ENCODE measurements around the gene CD99L2.

CD99L2 gene

GRCh38 chrX:150752124-150752523 lies 146.3 kb downstream of the CD99L2 start:
- Histone ChIP-seq H3K36me3 (ENCODE audit: control insufficient read depth in 2 of 2, insufficient read depth in 2 of 2, low read length in 2 of 2) (peaks cover 5 to 7% of the 10 kb centered on the region in 2 donors), H3K27ac (ENCODE audit: low read length) (no peak overlapping the region), H3K4me1 (ENCODE audit: control insufficient read depth, insufficient read depth, low read length) (no peaks in the 10 kb centered on the region), H3K9ac (ENCODE audit: low read length in 2 of 2) (no peak overlapping the region), H3K27me3 (ENCODE audit: control insufficient read depth in 1 of 2, insufficient read depth in 2 of 2, low read length in 2 of 2) (no peaks in the 10 kb centered on the region), H3K4me3 (ENCODE audit: low read length in 2 of 2) (no peak overlapping the region), H3K9me3 (ENCODE audit: control insufficient read depth in 2 of 2, low read length in 2 of 2) (no peaks in the 10 kb centered on the region)

- Histone ChIP-seq H3K4me1 (ENCODE audit: control insufficient read depth, insufficient read depth, low read length) (no peaks in the 10 kb centered on the region), H3K9ac (ENCODE audit: low read length in 2 of 2) (no peak overlapping the region), H3K27me3 (ENCODE audit: control insufficient read depth in 1 of 2, insufficient read depth in 2 of 2, low read length in 2 of 2) (no peaks in the 10 kb centered on the region), H3K36me3 (ENCODE audit: control insufficient read depth in 2 of 2, insufficient read depth in 2 of 2, low read length in 2 of 2) (peaks cover 28 to 37% of the 10 kb centered on the region in 2 donors), H3K9me3 (ENCODE audit: control insufficient read depth in 2 of 2, low read length in 2 of 2) (no peaks in the 10 kb centered on the region), H3K4me3 (ENCODE audit: low read length in 2 of 2) (no peak overlapping the region), H3K27ac (ENCODE audit: low read length) (no peak overlapping the region)
These were observed 162.0 kb downstream of the CD99L2 start for GRCh38 chrX:150736475-150736874.

- no peaks in the 10 kb centered on the region for H3K4me1 ChIP-seq (ENCODE audit: control insufficient read depth, insufficient read depth, low read length)
- no peak overlapping the region for H3K27ac ChIP-seq (ENCODE audit: low read length)
- H3K9me3 ChIP-seq (ENCODE audit: control insufficient read depth in 2 of 2, low read length in 2 of 2): no peaks in the 10 kb centered on the region
- H3K9ac ChIP-seq (ENCODE audit: low read length in 2 of 2): no peak overlapping the region
- H3K27me3 ChIP-seq (ENCODE audit: control insufficient read depth in 1 of 2, insufficient read depth in 2 of 2, low read length in 2 of 2): no peaks in the 10 kb centered on the region
- no peak overlapping the region for H3K4me3 ChIP-seq (ENCODE audit: low read length in 2 of 2)
- H3K36me3 ChIP-seq (ENCODE audit: control insufficient read depth in 2 of 2, insufficient read depth in 2 of 2, low read length in 2 of 2): peaks cover 13 to 27% of the 10 kb centered on the region in 2 donors
These were observed 166.7 kb downstream of the CD99L2 start for GRCh38 chrX:150731795-150732194.

- H3K4me1 ChIP-seq (ENCODE audit: control insufficient read depth, insufficient read depth, low read length): no peaks in the 10 kb centered on the region
- H3K4me3 ChIP-seq (ENCODE audit: low read length in 2 of 2): no peak overlapping the region
- H3K36me3 ChIP-seq (ENCODE audit: control insufficient read depth in 2 of 2, insufficient read depth in 2 of 2, low read length in 2 of 2): peaks cover 13 to 24% of the 10 kb centered on the region in 2 donors
- H3K9ac ChIP-seq (ENCODE audit: low read length in 2 of 2): no peak overlapping the region
- H3K9me3 ChIP-seq (ENCODE audit: control insufficient read depth in 2 of 2, low read length in 2 of 2): no peaks in the 10 kb centered on the region
- H3K27me3 ChIP-seq (ENCODE audit: control insufficient read depth in 1 of 2, insufficient read depth in 2 of 2, low read length in 2 of 2): no peaks in the 10 kb centered on the region
- no peak overlapping the region for H3K27ac ChIP-seq (ENCODE audit: low read length)
These were observed 167.7 kb downstream of the CD99L2 start for GRCh38 chrX:150730719-150731118.

GRCh38 chrX:150729956-150730355 lies 168.5 kb downstream of the CD99L2 start:
- Histone ChIP-seq H3K27me3 (ENCODE audit: control insufficient read depth in 1 of 2, insufficient read depth in 2 of 2, low read length in 2 of 2) (no peaks in the 10 kb centered on the region), H3K4me3 (ENCODE audit: low read length in 2 of 2) (no peak overlapping the region), H3K9ac (ENCODE audit: low read length in 2 of 2) (no peak overlapping the region), H3K36me3 (ENCODE audit: control insufficient read depth in 2 of 2, insufficient read depth in 2 of 2, low read length in 2 of 2) (peaks cover 12 to 21% of the 10 kb centered on the region in 2 donors), H3K9me3 (ENCODE audit: control insufficient read depth in 2 of 2, low read length in 2 of 2) (no peaks in the 10 kb centered on the region), H3K4me1 (ENCODE audit: control insufficient read depth, insufficient read depth, low read length) (no peaks in the 10 kb centered on the region), H3K27ac (ENCODE audit: low read length) (no peak overlapping the region)

- H3K4me1 ChIP-seq (ENCODE audit: control insufficient read depth, insufficient read depth, low read length): no peaks in the 10 kb centered on the region
- H3K9me3 ChIP-seq (ENCODE audit: control insufficient read depth in 2 of 2, low read length in 2 of 2): no peaks in the 10 kb centered on the region
- no peak overlapping the region for H3K4me3 ChIP-seq (ENCODE audit: low read length in 2 of 2)
- H3K27me3 ChIP-seq (ENCODE audit: control insufficient read depth in 1 of 2, insufficient read depth in 2 of 2, low read length in 2 of 2): no peaks in the 10 kb centered on the region
- H3K9ac ChIP-seq (ENCODE audit: low read length in 2 of 2): no peak overlapping the region
- no peak overlapping the region for H3K27ac ChIP-seq (ENCODE audit: low read length)
- no peaks in the 10 kb centered on the region for H3K36me3 ChIP-seq (ENCODE audit: control insufficient read depth in 2 of 2, insufficient read depth in 2 of 2, low read length in 2 of 2)
These were observed 178.8 kb downstream of the CD99L2 start for GRCh38 chrX:150719621-150720020.
